Measurements from ENCODE around the gene CHRNE.

DNA sequence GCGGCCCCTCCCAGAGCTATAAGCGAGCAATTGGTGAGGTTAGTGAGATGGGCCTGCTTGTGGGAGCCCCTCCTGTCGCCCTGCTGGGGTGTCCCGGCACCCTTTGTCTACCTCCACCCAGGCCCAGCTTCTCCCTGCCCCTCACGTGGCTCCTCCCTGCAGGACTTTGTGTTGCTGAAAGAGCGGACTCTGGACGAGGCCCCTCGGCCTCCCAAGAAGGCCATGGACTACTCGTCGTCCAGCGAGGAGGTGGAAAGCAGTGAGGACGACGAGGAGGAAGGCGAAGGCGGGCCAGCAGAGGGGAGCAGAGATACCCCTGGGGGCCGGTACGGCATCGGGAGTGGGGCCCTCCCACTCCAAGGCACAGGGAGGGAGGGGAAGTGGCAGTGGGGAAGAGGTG is 9.6 kb downstream of the CHRNE start:
- no peak for TF ChIP-seq RAD21 (IDR thresholded peaks at IDR 0.05; ENCODE audit: low read length)
- no peak for TF ChIP-seq SMC3 (IDR thresholded peaks at IDR 0.05; ENCODE audit: low read depth, low read length)
- TF ChIP-seq, protein P1, sequence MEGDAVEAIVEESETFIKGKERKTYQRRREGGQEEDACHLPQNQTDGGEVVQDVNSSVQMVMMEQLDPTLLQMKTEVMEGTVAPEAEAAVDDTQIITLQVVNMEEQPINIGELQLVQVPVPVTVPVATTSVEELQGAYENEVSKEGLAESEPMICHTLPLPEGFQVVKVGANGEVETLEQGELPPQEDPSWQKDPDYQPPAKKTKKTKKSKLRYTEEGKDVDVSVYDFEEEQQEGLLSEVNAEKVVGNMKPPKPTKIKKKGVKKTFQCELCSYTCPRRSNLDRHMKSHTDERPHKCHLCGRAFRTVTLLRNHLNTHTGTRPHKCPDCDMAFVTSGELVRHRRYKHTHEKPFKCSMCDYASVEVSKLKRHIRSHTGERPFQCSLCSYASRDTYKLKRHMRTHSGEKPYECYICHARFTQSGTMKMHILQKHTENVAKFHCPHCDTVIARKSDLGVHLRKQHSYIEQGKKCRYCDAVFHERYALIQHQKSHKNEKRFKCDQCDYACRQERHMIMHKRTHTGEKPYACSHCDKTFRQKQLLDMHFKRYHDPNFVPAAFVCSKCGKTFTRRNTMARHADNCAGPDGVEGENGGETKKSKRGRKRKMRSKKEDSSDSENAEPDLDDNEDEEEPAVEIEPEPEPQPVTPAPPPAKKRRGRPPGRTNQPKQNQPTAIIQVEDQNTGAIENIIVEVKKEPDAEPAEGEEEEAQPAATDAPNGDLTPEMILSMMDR (conservative IDR thresholded peaks at IDR 0.05; ENCODE audit: low read depth, low read length) = no peak
- TF ChIP-seq MAZ (IDR thresholded peaks at IDR 0.05; ENCODE audit: borderline replicate concordance, low read depth, low read length) = no peak
- TF ChIP-seq POLR2A (IDR thresholded peaks at IDR 0.05; ENCODE audit: low read depth, low read length) = no peak
- no peak for TF ChIP-seq CEBPB (IDR thresholded peaks at IDR 0.05; ENCODE audit: low read depth, low read length)
- no peak for TF ChIP-seq MAFK (IDR thresholded peaks at IDR 0.05; ENCODE audit: low read depth, low read length)
- TF ChIP-seq FOS (IDR thresholded peaks at IDR 0.05; ENCODE audit: low read depth, low read length) = no peak
- no peak for TF ChIP-seq CHD1 (IDR thresholded peaks at IDR 0.05; ENCODE audit: low read depth, low read length)
- TF ChIP-seq, protein P2, sequence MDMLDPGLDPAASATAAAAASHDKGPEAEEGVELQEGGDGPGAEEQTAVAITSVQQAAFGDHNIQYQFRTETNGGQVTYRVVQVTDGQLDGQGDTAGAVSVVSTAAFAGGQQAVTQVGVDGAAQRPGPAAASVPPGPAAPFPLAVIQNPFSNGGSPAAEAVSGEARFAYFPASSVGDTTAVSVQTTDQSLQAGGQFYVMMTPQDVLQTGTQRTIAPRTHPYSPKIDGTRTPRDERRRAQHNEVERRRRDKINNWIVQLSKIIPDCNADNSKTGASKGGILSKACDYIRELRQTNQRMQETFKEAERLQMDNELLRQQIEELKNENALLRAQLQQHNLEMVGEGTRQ (IDR thresholded peaks at IDR 0.05; ENCODE audit: low read depth, low read length) = no peak
- no peak for TF ChIP-seq RCOR1 (IDR thresholded peaks at IDR 0.05; ENCODE audit: insufficient replicate concordance, low read length)
- no peak for TF ChIP-seq RFX5 (IDR thresholded peaks at IDR 0.05; ENCODE audit: low read depth, low read length)
